Epithelial cell of esophagus (primary cell): Measurements from ENCODE around the gene ZNF333.
A peak's percentile ranks its signal among the peaks of the same experiment; 100 is the strongest.

ENCODE experiments used
- DNase-seq: peaks from one replicate; pipeline ENCODE4 v3.0.0; 2010; ENCODE audit warnings: low read depth
- H3K4me3 ChIP-seq: 2 replicates; pipeline ENCODE4 v1.5.1; 2011; ENCODE audit warnings: mild to moderate bottlenecking, low read length, control low read depth
- CTCF ChIP-seq: IDR thresholded peaks from 2 replicates; pipeline ENCODE4 v1.5.1; 2011; ENCODE audit warnings: low read depth, mild to moderate bottlenecking, low read length, control low read depth, inconsistent platforms; ENCODE audit not compliant: insufficient read depth; ENCODE audit errors: missing control alignments

ZNF333 gene

GRCh38 chr19:14674764-14675163 lies 15.1 kb upstream of the ZNF333 start, which contains the start of gene ADGRE3:
Gene ADGRE3, minus strand, starts transcription at chr19:14674844. Its CDS starts 74 bp downstream, at chr19:14674770.
- DNase-seq: no peak
- TF ChIP-seq CTCF: no peak
- H3K4me3 ChIP-seq: no peak within 1 kb of the TSS

GRCh38 chr19:14676762-14677161 lies 13.1 kb upstream of the ZNF333 start:
- DNase-seq: no peak
- TF ChIP-seq CTCF: no peak
- no peak overlapping the region for H3K4me3 ChIP-seq

GRCh38 chr19:14677464-14677863 lies 12.4 kb upstream of the ZNF333 start:
- DNase-seq: no peak
- no peak for TF ChIP-seq CTCF
- H3K4me3 ChIP-seq: no peak overlapping the region

GRCh38 chr19:14678199-14678598 lies 11.6 kb upstream of the ZNF333 start:
- no peak for TF ChIP-seq CTCF
- H3K4me3 ChIP-seq: no peak overlapping the region
- no peak for DNase-seq

GRCh38 chr19:14682084-14682483 lies 7.8 kb upstream of the ZNF333 start:
- TF ChIP-seq CTCF: no peak
- no peak overlapping the region for H3K4me3 ChIP-seq
- no peak for DNase-seq

GRCh38 chr19:14683439-14683838 lies 6.4 kb upstream of the ZNF333 start:
- no peak overlapping the region for H3K4me3 ChIP-seq
- DNase-seq: no peak
- no peak for TF ChIP-seq CTCF

- TF ChIP-seq CTCF: peak; percentile 26
- peak; percentile 43 for DNase-seq
- no peak overlapping the region for H3K4me3 ChIP-seq
Measured at GRCh38 chr19:14686411-14686810, 3.4 kb upstream of the ZNF333 start.
